Panc1 (cell line): Measurements from ENCODE around the gene NPSR1. TPM values are rescaled to one million over a fixed set of nuclear protein-coding genes. Genes with fewer than 3 reads are reported as not detected.
"Not testable (repeated sequence)": the region's sequence is repeated elsewhere in the genome, so short reads cannot be mapped to it uniquely, and the experiment has no call there.

Experiments used
- ATAC-seq: fragments of 200-7000 bp; cut with Tn5 transposase; 2 replicates; pipeline ENCODE4 v1.9.1; 2020; ENCODE audit warnings: mild to moderate bottlenecking, moderate library complexity
- BruUV-seq: library from RNA; stranded (reverse); fragments of 400-500 nt; replicated peaks from 2 replicates; lab custom pipeline; 2021; lab: Mats Ljungman, UMichigan
- CTCF ChIA-PET: fragments of 300-600 bp; sonication (Branson Sonifier 250); formaldehyde crosslinking; loops from one replicate; lab custom pipeline; 2022; ENCODE audit warnings: antibody characterized with exemption; lab: Charles Lee
- POLR2A ChIA-PET: fragments of 300-600 bp; sonication (Branson Sonifier 250); formaldehyde crosslinking; loops from one replicate; lab custom pipeline; 2022; ENCODE audit warnings: antibody characterized with exemption; lab: Charles Lee
- DNase-seq: peaks from one replicate; pipeline ENCODE4 v3.0.0-alpha.2; 2010; ENCODE audit warnings: low read depth, low spot score
- H3K27ac ChIP-seq: 2 replicates; pipeline ENCODE4 v1.5.1; 2011; ENCODE audit warnings: mild to moderate bottlenecking, low read length, inconsistent platforms
- H3K27me3 ChIP-seq: fragments of 200-500 bp; sonication (Bioruptor generic); 2 replicates; pipeline ENCODE4 v1.6.0; 2014; ENCODE audit warnings: low read length, inconsistent platforms; ENCODE audit not compliant: control insufficient read depth, insufficient read depth
- H3K36me3 ChIP-seq: fragments of 200-500 bp; sonication (Bioruptor generic); 2 replicates; pipeline ENCODE4 v1.5.1; 2014; ENCODE audit warnings: inconsistent platforms, mild to moderate bottlenecking, low read length, moderate library complexity; ENCODE audit not compliant: control insufficient read depth, insufficient read depth
- H3K4me1 ChIP-seq: 2 replicates; pipeline ENCODE4 v1.5.1; 2011; ENCODE audit warnings: inconsistent platforms, mild to moderate bottlenecking, low read length, moderate library complexity; ENCODE audit not compliant: control insufficient read depth, insufficient read depth
- H3K4me3 ChIP-seq, 2 experiments: 2 replicates each; pipeline ENCODE4 v1.5.1; 2011 to 2012; ENCODE audit warnings: low read depth in 2 of 2, low read length in 2 of 2, mild to moderate bottlenecking in 2 of 2, inconsistent platforms in 1 of 2, moderate library complexity in 1 of 2
- H3K9me3 ChIP-seq: fragments of 200-500 bp; sonication (Bioruptor generic); 2 replicates; pipeline ENCODE4 v1.5.1; 2014; ENCODE audit warnings: low read depth, mild to moderate bottlenecking, inconsistent platforms, low read length, moderate library complexity; ENCODE audit not compliant: control insufficient read depth, insufficient read depth
- CTCF ChIP-seq: fragments of 450-650 bp; IDR thresholded peaks from 2 replicates; pipeline ENCODE4 v1.5.1; 2017; ENCODE audit warnings: mild to moderate bottlenecking
- POLR2AphosphoS5 ChIP-seq: IDR thresholded peaks from 2 replicates; pipeline ENCODE4 v1.6.1; 2012; ENCODE audit warnings: mild to moderate bottlenecking, low read depth, low read length, moderate library complexity
- REST ChIP-seq, 2 experiments: IDR thresholded peaks; 2 replicates each; pipeline ENCODE4 v1.6.1; 2011 to 2012; ENCODE audit warnings: low read depth in 2 of 2, control low read depth in 1 of 2, low read length in 1 of 2, mild to moderate bottlenecking in 1 of 2, moderate library complexity in 1 of 2; ENCODE audit not compliant: insufficient read depth in 1 of 2
- SIN3A ChIP-seq: IDR thresholded peaks from 2 replicates; pipeline ENCODE4 v1.6.1; 2012; ENCODE audit warnings: low read depth, mild to moderate bottlenecking, low read length, moderate library complexity, borderline replicate concordance; ENCODE audit not compliant: insufficient read depth
- TCF7L2 ChIP-seq: IDR thresholded peaks from 2 replicates; pipeline ENCODE4 v1.6.1; 2011; ENCODE audit warnings: mild to moderate bottlenecking, low read depth, low read length, inconsistent platforms
- in situ Hi-C: cut with HindIII; loops from 2 replicates; pipeline ENCODE4 v1.10.0; 2016; ENCODE audit warnings: low sequenced_read_pairs, low pct_unique_long_range_greater_than_20kb
- intact Hi-C: fragments of 100-400 bp; cut with micrococcal nuclease; formaldehyde crosslinking; loops from one replicate; pipeline ENCODE4 v1.10.0; 2022; ENCODE audit not compliant: unreplicated experiment
- total RNA-seq: library from RNA; stranded (reverse); gene quantifications from one replicate; pipeline ENCODE4 v1.2.1, GENCODE V29; 2021; ENCODE audit not compliant: unreplicated experiment

Gene NPSR1
- total RNA-seq, 1 experiment from 2014 or later = not detected

- H3K4me3 ChIP-seq, POLR2A ChIA-PET, DNase-seq, in situ Hi-C loops, CTCF ChIA-PET, H3K9me3 ChIP-seq, H3K27me3 ChIP-seq, BruUV-seq, H3K27ac ChIP-seq, ATAC-seq, H3K4me1 ChIP-seq, intact Hi-C loops, H3K36me3 ChIP-seq: not testable (repeated sequence)
Measured at GRCh38 chr7:34883855-34884254, 225.8 kb downstream of the NPSR1 start.

- Histone ChIP-seq H3K4me3 (no peak overlapping the region), H3K27ac (no peak overlapping the region), H3K4me1 (no peaks in the 10 kb centered on the region), H3K27me3 (no peaks in the 10 kb centered on the region), H3K36me3 (no peaks in the 10 kb centered on the region), H3K9me3 (peaks cover 8% of the 10 kb centered on the region; the same call in 1 of the 2 replicates)
- ChIA-PET POLR2A (no interaction called here), CTCF (interaction anchor here (1.2 kb wide), 1 partner anchor 40 kb away, joined by 4 read pairs; no protein-coding TSS in a partner anchor)
- BruUV-seq = no TSS peak
- TF ChIP-seq TCF7L2 = no peak
- TF ChIP-seq SIN3A = no peak
- no peak for TF ChIP-seq POLR2AphosphoS5
- TF ChIP-seq REST (IDR thresholded peaks at IDR 0.05; ENCODE audit: insufficient read depth in 1 of 2, low read depth in 2 of 2, low read length in 1 of 2) = no peak
- TF ChIP-seq CTCF = no peak
- in situ Hi-C loops (no loop called here), intact Hi-C loops (no loop called here)
- ATAC-seq = no peak
- no peak for DNase-seq
Measured at GRCh38 chr7:34886856-34887255, 228.8 kb downstream of the NPSR1 start.

GRCh38 chr7:34889951-34890350, 231.9 kb downstream of the NPSR1 start:
- H3K4me3 ChIP-seq = no peak overlapping the region
- no peak overlapping the region for H3K27ac ChIP-seq
- TF ChIP-seq POLR2AphosphoS5 = no peak
- TF ChIP-seq CTCF = no peak
- no peak for TF ChIP-seq SIN3A
- TF ChIP-seq TCF7L2 = no peak
- no peak for TF ChIP-seq REST (IDR thresholded peaks at IDR 0.05; ENCODE audit: insufficient read depth in 1 of 2, low read depth in 2 of 2, low read length in 1 of 2)
- intact Hi-C loops = no loop called here
- H3K4me1 ChIP-seq = no peaks in the 10 kb centered on the region
- DNase-seq (no peak), ATAC-seq (no peak)
- no peaks in the 10 kb centered on the region for H3K36me3 ChIP-seq
- no peaks in the 10 kb centered on the region for H3K27me3 ChIP-seq
- ChIA-PET CTCF (no interaction called here), POLR2A (no interaction called here)
- H3K9me3 ChIP-seq = no peaks in the 10 kb centered on the region
- no TSS peak for BruUV-seq
- in situ Hi-C loops = no loop called here
